Skeletal muscle tissue (tissue), 4 donors: ENCODE measurements around the gene BMERB1. TPM values are rescaled to one million over a fixed set of nuclear protein-coding genes. Genes with fewer than 3 reads are reported as not detected.

ENCODE experiments used
- H3K27ac ChIP-seq: one replicate; pipeline ENCODE4 v1.7.0; 2013; ENCODE audit warnings: mild to moderate bottlenecking, low read depth, low read length, inconsistent platforms
- H3K27me3 ChIP-seq, 3 donors: one replicate each; pipeline ENCODE4 v1.7.0; 2013; ENCODE audit warnings: low read length in 3 of 3; ENCODE audit not compliant: control insufficient read depth in 3 of 3, insufficient read depth in 3 of 3
- H3K36me3 ChIP-seq, 3 donors: one replicate each; pipeline ENCODE4 v1.7.0; 2013; ENCODE audit warnings: low read length in 3 of 3; ENCODE audit not compliant: control insufficient read depth in 3 of 3, insufficient read depth in 3 of 3
- H3K4me1 ChIP-seq, 3 donors: one replicate each; pipeline ENCODE4 v1.7.0; 2013; ENCODE audit warnings: low read length in 3 of 3, mild to moderate bottlenecking in 3 of 3; ENCODE audit not compliant: control insufficient read depth in 3 of 3, insufficient read depth in 3 of 3
- H3K4me3 ChIP-seq, 3 donors: one replicate each; pipeline ENCODE4 v1.7.0; 2013; ENCODE audit warnings: low read length in 3 of 3
- H3K9ac ChIP-seq, 3 donors: one replicate each; pipeline ENCODE4 v1.7.0; 2013; ENCODE audit warnings: low read length in 3 of 3, mild to moderate bottlenecking in 3 of 3, moderate library complexity in 2 of 3, low read depth in 1 of 3
- H3K9me3 ChIP-seq, 3 donors: one replicate each; pipeline ENCODE4 v1.7.0; 2013; ENCODE audit warnings: low read length in 3 of 3; ENCODE audit not compliant: control insufficient read depth in 3 of 3
- total RNA-seq: library from RNA; depleted of rRNA; stranded (reverse); fragments of >200 nt; gene quantifications from one replicate; pipeline ENCODE4 v1.2.3, GENCODE V29; 2014
- donor health status: Osteomylitis.

Gene BMERB1
- total RNA-seq, 1 donor from 2014 or later: 7.8 TPM

DNA sequence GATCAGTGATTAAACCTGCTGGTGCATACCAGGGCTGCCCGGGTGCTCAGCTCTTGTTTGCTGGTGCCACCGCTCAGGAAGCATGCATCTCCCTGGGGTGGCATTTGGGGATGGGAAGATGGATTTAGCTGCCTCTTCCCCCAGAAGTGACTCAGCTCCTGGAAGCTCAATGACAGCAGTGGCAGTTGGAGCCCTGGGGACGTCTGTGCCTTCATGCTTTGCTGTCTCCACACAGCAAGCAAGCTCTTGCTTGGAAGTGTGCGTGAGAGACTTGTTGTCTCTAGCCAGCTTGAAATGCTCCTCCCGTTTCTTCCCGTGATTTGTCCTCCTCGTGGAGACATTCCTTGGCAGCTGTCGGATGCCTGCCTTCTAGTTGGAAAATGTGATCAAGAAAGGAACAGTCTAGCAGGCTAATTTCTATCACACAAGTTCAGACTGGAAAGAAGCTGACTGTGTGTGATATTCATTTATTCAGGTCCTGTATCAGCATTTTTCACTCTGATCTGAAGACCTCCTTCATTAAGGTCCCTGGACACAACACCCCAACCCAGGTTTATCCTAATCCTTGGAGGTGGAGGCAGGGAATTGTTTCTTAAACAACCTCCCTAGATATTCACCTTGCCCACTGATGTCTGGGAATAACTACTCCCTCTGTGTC, 73.0 kb downstream of the BMERB1 start:
- peak overlapping the region in 2 of 3 donors; percentile 17 to 41 for H3K9ac ChIP-seq
- peak overlapping the region; percentile 37 for H3K27ac ChIP-seq
- no peaks in the 10 kb centered on the region for H3K9me3 ChIP-seq
- H3K4me3 ChIP-seq: peak overlapping the region in 2 of 3 donors; percentile 8 to 17
- H3K27me3 ChIP-seq: no peaks in the 10 kb centered on the region
- H3K4me1 ChIP-seq: peaks cover 13 to 18% (median 17%) of the 10 kb centered on the region in 3 donors
- H3K36me3 ChIP-seq: no peaks in the 10 kb centered on the region

DNA sequence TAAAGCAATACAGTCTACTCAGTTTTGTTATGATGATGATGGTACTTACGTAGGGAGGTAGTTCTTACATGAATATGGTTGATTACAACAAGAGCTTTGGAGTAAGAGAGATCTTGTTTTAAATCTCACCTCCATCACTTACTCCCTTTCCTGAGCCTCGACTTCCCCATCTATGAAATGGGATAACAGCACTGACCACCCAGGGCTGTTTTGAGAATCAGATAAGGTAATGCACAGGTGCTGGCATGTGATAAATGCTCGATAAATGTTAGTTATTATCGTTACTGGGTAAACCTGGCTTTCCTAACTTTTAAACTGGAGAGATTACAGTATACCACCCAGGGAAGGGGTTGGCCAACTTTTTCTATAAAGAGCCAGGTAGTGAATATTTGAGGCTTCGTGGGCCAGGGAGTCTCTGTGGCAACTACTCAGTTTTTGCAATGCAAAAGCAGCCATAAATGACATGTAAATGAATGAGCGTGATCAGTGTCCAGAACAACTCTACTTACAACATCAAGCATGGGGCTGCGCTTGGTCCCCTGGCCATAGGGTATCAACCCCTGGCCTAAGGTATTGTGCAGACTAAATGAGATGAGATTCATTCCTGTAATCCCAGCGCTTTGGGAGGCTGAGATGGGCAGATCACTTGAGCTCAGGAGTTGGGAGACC, 73.7 kb downstream of the BMERB1 start:
- H3K27ac ChIP-seq: no peak overlapping the region
- no peak overlapping the region for H3K4me3 ChIP-seq
- H3K36me3 ChIP-seq: no peaks in the 10 kb centered on the region
- H3K9ac ChIP-seq: peak overlapping the region in 1 of 3 donors; percentile 41
- H3K27me3 ChIP-seq: no peaks in the 10 kb centered on the region
- H3K4me1 ChIP-seq: peaks cover 12 to 18% (median 17%) of the 10 kb centered on the region in 3 donors
- no peaks in the 10 kb centered on the region for H3K9me3 ChIP-seq

DNA sequence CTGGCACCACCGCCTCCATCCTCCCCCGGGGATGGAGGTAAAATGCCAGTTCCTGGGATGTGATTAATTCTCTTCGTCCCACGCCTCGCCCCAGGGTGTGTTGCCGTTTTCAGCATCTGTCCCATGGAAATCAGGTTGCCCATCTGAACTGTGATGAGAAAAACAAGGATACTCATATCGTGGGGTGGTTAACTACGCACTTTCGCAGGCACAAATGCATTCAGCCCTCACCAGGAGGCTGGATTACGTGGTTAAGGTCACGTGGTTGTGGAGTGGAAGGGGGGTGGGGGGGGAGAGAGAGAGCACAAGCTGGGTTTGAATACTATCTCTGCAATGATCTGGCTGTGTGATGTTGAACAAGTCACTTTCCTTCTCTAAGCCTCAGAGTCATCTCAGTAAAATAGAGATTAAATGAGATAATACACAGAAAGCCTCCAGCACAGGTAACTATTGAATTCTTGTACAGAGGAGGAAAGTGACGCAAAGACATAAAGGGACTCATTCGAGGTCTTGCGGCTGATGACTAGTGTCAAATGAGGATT, 74.7 kb downstream of the BMERB1 start:
- no peak overlapping the region for H3K27ac ChIP-seq
- no peaks in the 10 kb centered on the region for H3K36me3 ChIP-seq
- no peak overlapping the region for H3K9ac ChIP-seq
- no peaks in the 10 kb centered on the region for H3K27me3 ChIP-seq
- H3K9me3 ChIP-seq: no peaks in the 10 kb centered on the region
- no peak overlapping the region for H3K4me3 ChIP-seq
- peaks cover 12 to 18% (median 17%) of the 10 kb centered on the region in 3 donors for H3K4me1 ChIP-seq

DNA sequence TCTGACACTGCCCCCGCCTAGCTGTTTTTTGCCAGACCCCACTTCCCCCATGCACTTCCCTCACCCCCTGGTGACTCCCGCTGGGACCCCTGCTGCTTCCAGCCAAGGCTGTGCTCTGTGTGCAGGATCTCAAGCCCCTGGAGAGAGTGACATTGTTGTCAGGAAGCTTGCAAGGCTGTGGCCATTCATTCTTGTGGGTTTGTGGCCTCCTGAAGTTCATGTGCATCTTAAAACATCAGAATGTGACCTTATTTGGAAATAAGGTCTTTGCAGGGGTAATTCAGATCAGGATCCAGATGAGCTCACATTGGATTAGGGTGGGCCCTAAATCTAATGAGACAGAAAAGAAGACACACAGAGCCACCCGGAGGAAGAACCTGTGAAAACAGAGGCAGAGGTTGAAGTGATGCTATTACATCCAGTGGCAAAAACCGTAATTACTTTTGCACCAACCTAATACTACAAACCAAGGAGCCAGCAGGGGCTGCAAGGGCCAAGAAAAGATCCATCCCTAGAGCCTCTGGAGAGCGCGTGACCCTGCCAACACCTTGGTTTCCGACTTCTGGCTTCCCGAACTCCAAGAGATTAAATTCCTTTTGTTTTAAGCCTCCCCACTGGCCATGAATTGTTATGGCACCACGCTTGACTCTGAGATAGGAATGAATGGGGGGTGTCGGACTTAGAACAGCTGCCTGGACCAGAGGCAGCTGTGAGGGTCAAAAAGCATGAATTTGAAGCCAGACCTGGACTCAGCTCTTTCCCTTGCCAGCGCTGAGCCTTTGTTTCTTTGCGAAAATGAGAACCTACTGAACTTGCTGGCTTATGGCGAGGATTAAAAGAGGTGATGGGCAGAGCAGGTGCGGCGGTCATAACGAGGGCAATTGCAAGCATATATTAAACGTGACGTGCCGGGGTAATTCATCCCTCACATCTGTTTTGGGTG, 75.5 kb downstream of the BMERB1 start:
- Histone ChIP-seq H3K9me3 (no peaks in the 10 kb centered on the region), H3K4me1 (peaks cover 12 to 18% (median 17%) of the 10 kb centered on the region in 3 donors), H3K27me3 (no peaks in the 10 kb centered on the region), H3K27ac (no peak overlapping the region), H3K4me3 (no peak overlapping the region), H3K36me3 (no peaks in the 10 kb centered on the region), H3K9ac (no peak overlapping the region)

DNA sequence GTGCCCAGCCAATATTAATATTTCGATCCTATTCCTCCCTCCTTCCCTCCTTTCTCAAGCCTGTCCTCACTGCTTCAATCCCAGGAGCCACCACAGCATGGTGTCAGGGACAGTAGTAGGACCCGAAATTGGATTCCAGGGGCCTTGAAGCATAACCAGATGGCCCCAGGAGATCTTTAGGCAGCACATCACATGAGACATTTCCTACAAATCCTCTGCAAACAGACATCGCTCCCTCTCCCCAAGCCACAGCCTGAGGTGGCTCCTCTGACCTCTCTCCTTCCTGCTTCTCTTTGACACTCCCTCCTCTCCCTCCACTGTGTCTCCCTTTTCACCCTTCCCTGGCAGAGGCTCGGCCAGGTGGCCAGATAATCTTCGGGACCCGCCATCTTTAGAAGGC, 76.6 kb downstream of the BMERB1 start:
- Histone ChIP-seq H3K4me3 (no peak overlapping the region), H3K27ac (no peak overlapping the region), H3K4me1 (peaks cover 12 to 20% (median 18%) of the 10 kb centered on the region in 3 donors), H3K9me3 (no peaks in the 10 kb centered on the region), H3K27me3 (no peaks in the 10 kb centered on the region), H3K36me3 (no peaks in the 10 kb centered on the region), H3K9ac (no peak overlapping the region)

DNA sequence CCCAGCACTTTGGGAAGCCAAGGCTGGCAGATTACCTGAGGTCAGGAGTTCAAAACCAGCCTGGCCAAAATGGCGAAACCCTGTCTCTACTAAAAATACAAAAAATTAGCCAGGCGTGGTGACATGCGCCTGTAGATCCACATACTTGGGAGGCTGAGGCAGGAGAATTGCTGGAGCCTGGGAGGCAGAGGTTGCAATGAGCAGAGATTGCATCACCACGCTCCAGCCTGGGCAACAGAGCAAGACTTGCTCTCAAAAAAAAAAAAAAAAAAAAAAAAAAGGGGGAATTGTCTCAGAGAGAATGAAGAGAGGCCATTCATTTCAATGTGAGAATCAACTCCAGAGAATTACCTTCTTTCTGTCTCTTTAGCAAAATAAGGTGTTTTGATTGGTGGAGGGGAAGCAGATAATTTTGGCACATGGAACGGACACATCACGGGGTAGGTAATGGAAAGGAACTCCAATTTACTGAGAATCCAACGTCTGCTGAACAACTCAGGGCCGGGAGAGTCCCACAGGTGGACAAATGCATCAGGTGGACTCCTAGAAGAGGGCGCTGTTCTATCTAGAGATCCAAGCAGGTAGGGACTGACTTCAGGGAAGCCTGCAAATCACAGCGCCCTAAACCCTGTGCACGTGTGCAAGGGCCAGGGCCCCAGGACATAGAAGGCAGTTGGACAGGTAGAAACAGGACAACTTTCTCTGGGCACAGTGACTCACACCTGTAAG, 77.5 kb downstream of the BMERB1 start:
- Histone ChIP-seq H3K36me3 (peaks cover 0 to 2% (median 0%) of the 10 kb centered on the region in 3 donors), H3K9ac (no peak overlapping the region), H3K27ac (no peak overlapping the region), H3K4me3 (no peak overlapping the region), H3K9me3 (no peaks in the 10 kb centered on the region), H3K27me3 (no peaks in the 10 kb centered on the region), H3K4me1 (peaks cover 11 to 20% (median 14%) of the 10 kb centered on the region in 3 donors)

DNA sequence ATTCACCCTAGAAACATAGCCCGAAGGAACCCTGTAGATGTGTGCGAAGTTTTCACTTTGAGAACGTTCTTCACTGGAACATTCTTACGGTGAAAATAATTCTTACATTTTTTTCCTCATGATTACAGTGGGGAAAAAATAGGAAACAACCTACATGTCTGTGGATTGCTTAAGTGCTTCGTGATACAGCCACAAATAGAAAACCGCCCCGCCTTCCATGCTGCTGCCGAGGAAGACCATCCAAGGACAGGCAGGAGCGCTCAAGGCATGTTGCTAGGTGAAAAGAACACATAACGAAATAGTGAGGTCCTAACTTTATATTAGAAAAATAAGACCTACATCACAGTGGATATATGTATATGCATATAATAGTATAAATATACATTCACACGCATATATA, 78.8 kb downstream of the BMERB1 start:
- H3K27me3 ChIP-seq: no peaks in the 10 kb centered on the region
- no peak overlapping the region for H3K4me3 ChIP-seq
- H3K4me1 ChIP-seq: peaks cover 5 to 10% (median 9%) of the 10 kb centered on the region in 3 donors
- H3K9ac ChIP-seq: no peak overlapping the region
- no peaks in the 10 kb centered on the region for H3K9me3 ChIP-seq
- H3K36me3 ChIP-seq: peaks cover 0 to 2% (median 0%) of the 10 kb centered on the region in 3 donors
- no peak overlapping the region for H3K27ac ChIP-seq

DNA sequence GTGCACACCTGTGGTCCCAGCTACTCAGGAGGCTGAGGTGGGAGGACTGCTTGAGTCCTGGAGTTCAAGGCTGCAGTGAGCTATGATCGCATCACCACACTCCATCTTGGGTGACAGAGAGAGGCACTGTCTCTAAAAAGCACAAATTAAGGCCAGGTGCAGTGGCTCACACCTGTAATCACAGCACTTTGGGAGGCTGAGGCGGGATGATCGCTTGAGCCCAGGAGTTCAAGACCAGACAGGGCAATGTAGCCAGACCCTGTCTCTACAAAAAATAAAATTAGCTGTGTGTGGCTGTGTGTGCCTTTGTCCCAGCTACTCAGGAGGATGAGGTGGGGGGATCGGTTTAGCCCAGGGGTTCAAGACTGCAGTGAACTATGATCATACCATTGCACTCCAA, 81.6 kb downstream of the BMERB1 start:
- Histone ChIP-seq H3K4me1 (peaks cover 14 to 18% (median 17%) of the 10 kb centered on the region in 3 donors), H3K27ac (no peak overlapping the region), H3K4me3 (no peak overlapping the region), H3K27me3 (no peaks in the 10 kb centered on the region), H3K9ac (no peak overlapping the region), H3K9me3 (no peaks in the 10 kb centered on the region), H3K36me3 (peaks cover 0 to 2% (median 0%) of the 10 kb centered on the region in 3 donors)

DNA sequence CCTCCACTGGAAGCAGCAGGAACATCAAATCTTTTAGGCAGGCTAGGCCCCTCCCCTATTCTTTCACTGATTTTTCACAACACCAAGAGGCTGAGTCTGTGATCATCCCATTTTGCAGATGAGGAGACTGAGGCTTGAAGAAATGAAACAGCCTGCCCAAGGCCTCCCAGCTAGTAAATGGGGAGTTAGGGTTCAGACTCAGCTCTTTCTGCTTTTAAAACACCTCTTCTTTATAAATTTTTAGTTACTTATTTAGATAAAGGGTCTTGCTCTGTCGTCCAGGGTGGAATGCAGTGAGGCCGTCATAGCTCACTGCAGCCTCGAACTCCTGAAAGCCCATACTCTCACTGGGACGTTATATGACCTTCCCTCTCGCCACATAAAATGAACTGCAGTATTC, 82.2 kb downstream of the BMERB1 start:
- Histone ChIP-seq H3K27ac (no peak overlapping the region), H3K27me3 (no peaks in the 10 kb centered on the region), H3K9me3 (no peaks in the 10 kb centered on the region), H3K9ac (no peak overlapping the region), H3K36me3 (peaks cover 0 to 2% (median 0%) of the 10 kb centered on the region in 3 donors), H3K4me1 (peaks cover 17 to 19% (median 18%) of the 10 kb centered on the region in 3 donors), H3K4me3 (no peak overlapping the region)
